AG09309 (cell line): ENCODE results near the gene TMX3.
A peak's percentile ranks its signal among the peaks of the same experiment; 100 is the strongest.

Source experiments
- DNase-seq: peaks from one replicate; pipeline ENCODE4 v3.0.0-alpha.2; 2010; ENCODE audit warnings: low read depth
- H3K4me3 ChIP-seq: 2 replicates; pipeline ENCODE4 v1.5.1; 2011; ENCODE audit warnings: mild to moderate bottlenecking, low read depth, low read length, moderate library complexity; ENCODE audit not compliant: control insufficient read depth
- CTCF ChIP-seq: IDR thresholded peaks from 2 replicates; pipeline ENCODE4 v1.5.1; 2011; ENCODE audit warnings: mild to moderate bottlenecking, low read depth, low read length, inconsistent platforms; ENCODE audit not compliant: insufficient read depth, control insufficient read depth; ENCODE audit errors: missing control alignments

Gene TMX3

GRCh38 chr18:68703326-68703725 lies 11.6 kb downstream of the TMX3 start:
- no peak for DNase-seq
- no peak for TF ChIP-seq CTCF
- no peak overlapping the region for H3K4me3 ChIP-seq

GRCh38 chr18:68701353-68701752 lies 13.6 kb downstream of the TMX3 start:
- no peak for DNase-seq
- TF ChIP-seq CTCF, result no peak
- H3K4me3 ChIP-seq, result no peak overlapping the region

GRCh38 chr18:68699043-68699442 lies 15.9 kb downstream of the TMX3 start:
- H3K4me3 ChIP-seq, result no peak overlapping the region
- no peak for TF ChIP-seq CTCF
- peak; percentile 76 for DNase-seq

GRCh38 chr18:68696937-68697336 lies 18.0 kb downstream of the TMX3 start:
- no peak for TF ChIP-seq CTCF
- DNase-seq, result no peak
- no peak overlapping the region for H3K4me3 ChIP-seq

GRCh38 chr18:68694316-68694715 lies 20.6 kb downstream of the TMX3 start:
- TF ChIP-seq CTCF, result no peak
- no peak for DNase-seq
- H3K4me3 ChIP-seq, result no peak overlapping the region

GRCh38 chr18:68693091-68693815 lies 21.7 kb downstream of the TMX3 start:
- no peak for TF ChIP-seq CTCF
- no peak for DNase-seq
- no peak overlapping the region for H3K4me3 ChIP-seq
